ENCODE data around the gene UBE2D2.

UBE2D2 gene

GRCh38 chr5:139644646-139645429, 83.7 kb downstream of the UBE2D2 start:
- ChIA-PET POLR2A (no interaction called here), CTCF (interaction anchor here (1.3 to 2.5 kb wide), 3 partner anchors 11 to 130 kb away, joined by 4 to 11 read pairs (median 4); no protein-coding TSS in a partner anchor)
- no peak for DNase-seq (ENCODE audit: extremely low spot score)
- TF ChIP-seq L3MBTL2 (conservative IDR thresholded peaks at IDR 0.05) = no peak
- TF ChIP-seq HDGF (IDR thresholded peaks at IDR 0.05; ENCODE audit: borderline replicate concordance) = no peak
- no peak for TF ChIP-seq FOXA1 (IDR thresholded peaks at IDR 0.05)

- TF ChIP-seq CTBP1 (IDR thresholded peaks at IDR 0.05; ENCODE audit: borderline replicate concordance) = no peak
- TF ChIP-seq ZNF384 (IDR thresholded peaks at IDR 0.05) = no peak
- TF ChIP-seq BHLHE40 (IDR thresholded peaks at IDR 0.05; ENCODE audit: borderline replicate concordance) = no peak
- TF ChIP-seq FOXK2 (IDR thresholded peaks at IDR 0.05) = no peak
- TF ChIP-seq HDGF (IDR thresholded peaks at IDR 0.05; ENCODE audit: borderline replicate concordance) = no peak
- TF ChIP-seq FOXA1 (IDR thresholded peaks at IDR 0.05) = no peak
- TF ChIP-seq FOXM1 (IDR thresholded peaks at IDR 0.05; ENCODE audit: borderline replicate concordance) = no peak
- TF ChIP-seq SP1 (IDR thresholded peaks at IDR 0.05) = no peak
- no peak for TF ChIP-seq NFRKB (IDR thresholded peaks at IDR 0.05)
- no peak for TF ChIP-seq SUZ12 (IDR thresholded peaks at IDR 0.05)
- no peak for DNase-seq (ENCODE audit: extremely low spot score)
- ChIA-PET POLR2A (no interaction called here), CTCF (interaction anchor here (1.3 to 2.5 kb wide), 3 partner anchors 11 to 130 kb away, joined by 4 to 11 read pairs (median 4); no protein-coding TSS in a partner anchor)
Observed at GRCh38 chr5:139645430-139645871, 84.3 kb downstream of the UBE2D2 start.

GRCh38 chr5:139646111-139646510, 85.0 kb downstream of the UBE2D2 start:
- no peak for DNase-seq (ENCODE audit: extremely low spot score)
- ChIA-PET POLR2A (no interaction called here), CTCF (interaction anchor here (2.4 kb wide), 1 partner anchor 11 kb away, joined by 8 read pairs; no protein-coding TSS in a partner anchor)
- TF ChIP-seq TARDBP (IDR thresholded peaks at IDR 0.05) = no peak
- TF ChIP-seq ARNT (IDR thresholded peaks at IDR 0.05) = no peak
- no peak for TF ChIP-seq CTBP1 (IDR thresholded peaks at IDR 0.05; ENCODE audit: borderline replicate concordance)
- no peak for TF ChIP-seq SP1 (IDR thresholded peaks at IDR 0.05)
- no peak for TF ChIP-seq NFRKB (IDR thresholded peaks at IDR 0.05)
- TF ChIP-seq SUZ12 (IDR thresholded peaks at IDR 0.05) = no peak
- TF ChIP-seq LEF1 (IDR thresholded peaks at IDR 0.05; ENCODE audit: borderline replicate concordance) = no peak
- no peak for TF ChIP-seq HDGF (IDR thresholded peaks at IDR 0.05; ENCODE audit: borderline replicate concordance)
- no peak for TF ChIP-seq PKNOX1 (IDR thresholded peaks at IDR 0.05)
- no peak for TF ChIP-seq FOXM1 (IDR thresholded peaks at IDR 0.05; ENCODE audit: borderline replicate concordance)
- no peak for TF ChIP-seq L3MBTL2 (conservative IDR thresholded peaks at IDR 0.05)

- TF ChIP-seq CTBP1 (IDR thresholded peaks at IDR 0.05; ENCODE audit: borderline replicate concordance) (no peak), FOXA1 (IDR thresholded peaks at IDR 0.05) (no peak), L3MBTL2 (conservative IDR thresholded peaks at IDR 0.05) (no peak), SUZ12 (IDR thresholded peaks at IDR 0.05) (no peak), NFRKB (IDR thresholded peaks at IDR 0.05) (no peak), LEF1 (IDR thresholded peaks at IDR 0.05; ENCODE audit: borderline replicate concordance) (no peak), BHLHE40 (IDR thresholded peaks at IDR 0.05; ENCODE audit: borderline replicate concordance) (no peak), PKNOX1 (IDR thresholded peaks at IDR 0.05) (no peak), FOXK2 (IDR thresholded peaks at IDR 0.05) (no peak), ARNT (IDR thresholded peaks at IDR 0.05) (no peak)
- no peak for DNase-seq (ENCODE audit: extremely low spot score)
- ChIA-PET CTCF (interaction anchor here (1.4 to 2.4 kb wide), 3 partner anchors 12 to 119 kb away, joined by 3 to 15 read pairs (median 8); no protein-coding TSS in a partner anchor), POLR2A (interaction anchor here (1.2 to 2.2 kb wide), 2 partner anchors 9 to 46 kb away, joined by 5 to 15 read pairs; no protein-coding TSS in a partner anchor)
Observed at GRCh38 chr5:139646912-139647505, 85.9 kb downstream of the UBE2D2 start.

- CTCF ChIA-PET = interaction anchor here (0.6 to 2.4 kb wide), 12 partner anchors 11 to 118 kb away, joined by 3 to 15 read pairs (median 3); no protein-coding TSS in a partner anchor
- DNase-seq (ENCODE audit: extremely low spot score) = no peak
- POLR2A ChIA-PET = interaction anchor here (0.8 to 2.2 kb wide), 5 partner anchors 10 to 128 kb away, joined by 3 to 15 read pairs (median 4); no protein-coding TSS in a partner anchor
- TF ChIP-seq LEF1 (IDR thresholded peaks at IDR 0.05; ENCODE audit: borderline replicate concordance) (no peak), FOXM1 (IDR thresholded peaks at IDR 0.05; ENCODE audit: borderline replicate concordance) (no peak), FOXA1 (IDR thresholded peaks at IDR 0.05) (no peak), TARDBP (IDR thresholded peaks at IDR 0.05) (no peak), PKNOX1 (IDR thresholded peaks at IDR 0.05) (no peak), BHLHE40 (IDR thresholded peaks at IDR 0.05; ENCODE audit: borderline replicate concordance) (no peak), SUZ12 (IDR thresholded peaks at IDR 0.05) (no peak), SP1 (IDR thresholded peaks at IDR 0.05) (no peak)
Observed at GRCh38 chr5:139647506-139648204, 86.5 kb downstream of the UBE2D2 start.

Data from HEK293T (cell line).